OCI-LY7 (cell line): ENCODE results near the gene CCNL1.

Experiments
- EZH2phosphoT487 ChIP-seq: fragments of 200-600 bp; sonication (generic); IDR thresholded peaks from 2 replicates; pipeline ENCODE4 v1.6.1; 2018; ENCODE audit warnings: low read depth, borderline replicate concordance, mild to moderate bottlenecking, mixed run types, antibody characterized with exemption, low read length, moderate library complexity, mixed read lengths
- TF ChIP-seq, protein P1 (sequence below): fragments of 200-600 bp; sonication (generic); conservative IDR thresholded peaks from 2 replicates; pipeline ENCODE4 v1.5.1; 2014; ENCODE audit warnings: mild to moderate bottlenecking, antibody characterized with exemption, low read length, moderate library complexity, mixed read lengths

DNA sequence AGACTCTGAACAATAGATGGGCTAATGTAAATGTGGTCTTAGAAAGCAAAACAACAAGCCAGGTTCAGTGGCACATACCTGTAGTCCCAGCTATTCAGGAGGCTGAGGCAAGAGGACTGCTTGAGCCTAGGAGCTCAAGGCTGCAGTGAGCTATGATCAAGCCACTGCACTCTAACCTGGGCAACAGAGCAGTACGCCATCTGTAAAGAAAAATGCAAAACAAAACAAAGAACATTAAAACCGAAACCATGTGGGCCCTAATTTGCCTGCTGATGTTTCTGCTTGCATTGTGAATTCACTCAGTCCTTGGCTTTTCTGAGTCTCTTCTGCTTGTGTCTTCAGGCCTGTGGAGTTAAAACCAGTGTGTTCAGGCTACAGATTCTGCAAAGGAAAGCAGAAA, 56.7 kb downstream of the CCNL1 start:
- TF ChIP-seq, protein P1, sequence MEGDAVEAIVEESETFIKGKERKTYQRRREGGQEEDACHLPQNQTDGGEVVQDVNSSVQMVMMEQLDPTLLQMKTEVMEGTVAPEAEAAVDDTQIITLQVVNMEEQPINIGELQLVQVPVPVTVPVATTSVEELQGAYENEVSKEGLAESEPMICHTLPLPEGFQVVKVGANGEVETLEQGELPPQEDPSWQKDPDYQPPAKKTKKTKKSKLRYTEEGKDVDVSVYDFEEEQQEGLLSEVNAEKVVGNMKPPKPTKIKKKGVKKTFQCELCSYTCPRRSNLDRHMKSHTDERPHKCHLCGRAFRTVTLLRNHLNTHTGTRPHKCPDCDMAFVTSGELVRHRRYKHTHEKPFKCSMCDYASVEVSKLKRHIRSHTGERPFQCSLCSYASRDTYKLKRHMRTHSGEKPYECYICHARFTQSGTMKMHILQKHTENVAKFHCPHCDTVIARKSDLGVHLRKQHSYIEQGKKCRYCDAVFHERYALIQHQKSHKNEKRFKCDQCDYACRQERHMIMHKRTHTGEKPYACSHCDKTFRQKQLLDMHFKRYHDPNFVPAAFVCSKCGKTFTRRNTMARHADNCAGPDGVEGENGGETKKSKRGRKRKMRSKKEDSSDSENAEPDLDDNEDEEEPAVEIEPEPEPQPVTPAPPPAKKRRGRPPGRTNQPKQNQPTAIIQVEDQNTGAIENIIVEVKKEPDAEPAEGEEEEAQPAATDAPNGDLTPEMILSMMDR: no peak
- TF ChIP-seq EZH2phosphoT487: no peak
